HepG2 (cell line): ENCODE data around the gene OR10P1. TPM values are rescaled to one million over a fixed set of nuclear protein-coding genes. Genes with fewer than 3 reads are reported as not detected.

Experiments used
- DNMT1 ChIP-seq: sonication (generic); formaldehyde crosslinking; IDR thresholded peaks from 2 replicates; pipeline ENCODE4 v1.5.1; 2020; ENCODE audit warnings: mild to moderate bottlenecking, missing genetic modification reagents
- HMG20A ChIP-seq: IDR thresholded peaks from 2 replicates; pipeline ENCODE4 v1.6.1; 2016; ENCODE audit warnings: borderline replicate concordance
- HNRNPLL ChIP-seq: fragments of 200-400 bp; formaldehyde crosslinking; IDR thresholded peaks from 2 replicates; pipeline ENCODE4 v1.6.1; 2017; ENCODE audit warnings: mild to moderate bottlenecking, low read depth, low read length; ENCODE audit not compliant: poor library complexity, severe bottlenecking
- KLF15 ChIP-seq: sonication (generic); formaldehyde crosslinking; IDR thresholded peaks from 2 replicates; pipeline ENCODE4 v1.8.1; 2023; ENCODE audit warnings: borderline replicate concordance, mild to moderate bottlenecking, inconsistent platforms, missing genetic modification reagents, mixed read lengths
- MXI1 ChIP-seq: IDR thresholded peaks from 3 replicates; pipeline ENCODE4 v1.6.1; 2012; ENCODE audit warnings: low read depth, low read length, inconsistent platforms, borderline replicate concordance
- MYC ChIP-seq: sonication (generic); formaldehyde crosslinking; IDR thresholded peaks from 2 replicates; pipeline ENCODE4 v1.9.0; 2021; ENCODE audit warnings: missing genetic modification reagents, borderline replicate concordance
- PLRG1 ChIP-seq: fragments of 450-650 bp; conservative IDR thresholded peaks from 2 replicates; pipeline ENCODE4 v1.6.1; 2016
- SP1 ChIP-seq, 2 experiments: fragments of 450-650 bp in 1 of 2; sonication (generic) in 1 of 2; formaldehyde crosslinking in 1 of 2; IDR thresholded peaks; 2 replicates each; pipeline versions ENCODE4 v1.4.0 to v1.6.1; 2016 to 2020; ENCODE audit warnings: missing genetic modification reagents in 1 of 2
- ZBTB8A ChIP-seq: sonication (generic); formaldehyde crosslinking; IDR thresholded peaks from 2 replicates; pipeline ENCODE4 v1.4.0; 2020; ENCODE audit warnings: mild to moderate bottlenecking, low read depth, missing genetic modification reagents, borderline replicate concordance
- ZFP62 ChIP-seq: sonication (generic); formaldehyde crosslinking; IDR thresholded peaks from 2 replicates; pipeline ENCODE4 v1.4.0; 2020; ENCODE audit warnings: missing genetic modification reagents
- ZKSCAN5 ChIP-seq: sonication (generic); formaldehyde crosslinking; IDR thresholded peaks from 2 replicates; pipeline ENCODE4 v1.5.1; 2020; ENCODE audit warnings: mild to moderate bottlenecking, missing genetic modification reagents
- ZNF3 ChIP-seq: IDR thresholded peaks from 2 replicates; pipeline ENCODE4 v1.7.0; 2017; ENCODE audit warnings: inconsistent platforms
- ZNF354B ChIP-seq: sonication (generic); formaldehyde crosslinking; IDR thresholded peaks from 2 replicates; pipeline ENCODE4 v1.8.0; 2022; ENCODE audit warnings: mild to moderate bottlenecking, missing genetic modification reagents
- ZNF543 ChIP-seq: sonication (generic); formaldehyde crosslinking; IDR thresholded peaks from 2 replicates; pipeline ENCODE4 v1.4.0; 2020; ENCODE audit warnings: mild to moderate bottlenecking, missing genetic modification reagents
- ZNF550 ChIP-seq: sonication (generic); formaldehyde crosslinking; IDR thresholded peaks from 2 replicates; pipeline ENCODE4 v1.4.0; 2020; ENCODE audit warnings: mild to moderate bottlenecking, missing genetic modification reagents, borderline replicate concordance
- ZNF7 ChIP-seq: IDR thresholded peaks from 2 replicates; pipeline ENCODE4 v1.6.1; 2016; ENCODE audit warnings: missing biosample characterization, missing genetic modification reagents
- ZNF839 ChIP-seq: sonication (generic); formaldehyde crosslinking; IDR thresholded peaks from 2 replicates; pipeline ENCODE4 v1.4.0; 2020; ENCODE audit warnings: missing genetic modification reagents, mild to moderate bottlenecking, borderline replicate concordance
- ZZZ3 ChIP-seq: sonication (generic); formaldehyde crosslinking; IDR thresholded peaks from 2 replicates; pipeline ENCODE4 v1.4.0; 2020; ENCODE audit warnings: missing genetic modification reagents, mild to moderate bottlenecking, borderline replicate concordance
- polyA plus RNA-seq, 8 experiments: library from polyadenylated mRNA; depleted of rRNA in 3 of 8; stranded (reverse) in 7 of 8; unstranded in 1 of 8; fragments of >200 nt; fragmentation: Illumina TruSeq in 4 of 8; extraction: Trizol in 4 of 8; gene quantifications; 2 replicates each; pipeline versions ENCODE4 v1.2.1 to v1.2.3, GENCODE V29; 2011 to 2016; ENCODE audit warnings: low read depth in 4 of 8, missing spikeins in 1 of 8, mixed read lengths in 1 of 8; ENCODE audit not compliant: insufficient read depth in 1 of 8
- total RNA-seq, 5 experiments: library from RNA; depleted of rRNA; stranded (reverse); fragments of >200 nt; fragmentation: Illumina TruSeq; extraction: Trizol; gene quantifications; 2 replicates each; pipeline ENCODE4 v1.2.3, GENCODE V29; 2016; ENCODE audit warnings: low read depth in 1 of 5
- TF ChIP-seq, protein P1 (sequence below): sonication (generic); formaldehyde crosslinking; IDR thresholded peaks from 2 replicates; pipeline ENCODE4 v1.5.0; 2020; ENCODE audit warnings: mild to moderate bottlenecking, missing genetic modification reagents, borderline replicate concordance
- TF ChIP-seq, protein P2 (sequence below): sonication (generic); formaldehyde crosslinking; IDR thresholded peaks from 2 replicates; pipeline ENCODE4 v1.5.0; 2020; ENCODE audit warnings: missing genetic modification reagents, mild to moderate bottlenecking, borderline replicate concordance
- TF ChIP-seq, protein P3 (sequence below): sonication (generic); formaldehyde crosslinking; conservative IDR thresholded peaks from 2 replicates; pipeline ENCODE4 v1.8.1; 2023; ENCODE audit warnings: missing genetic modification reagents

Gene OR10P1
- total and polyA plus RNA-seq, 2 of the 13 experiments (the other 11 are each of a cell fraction or from before 2014, with no cell fraction given) = not detected

DNA sequence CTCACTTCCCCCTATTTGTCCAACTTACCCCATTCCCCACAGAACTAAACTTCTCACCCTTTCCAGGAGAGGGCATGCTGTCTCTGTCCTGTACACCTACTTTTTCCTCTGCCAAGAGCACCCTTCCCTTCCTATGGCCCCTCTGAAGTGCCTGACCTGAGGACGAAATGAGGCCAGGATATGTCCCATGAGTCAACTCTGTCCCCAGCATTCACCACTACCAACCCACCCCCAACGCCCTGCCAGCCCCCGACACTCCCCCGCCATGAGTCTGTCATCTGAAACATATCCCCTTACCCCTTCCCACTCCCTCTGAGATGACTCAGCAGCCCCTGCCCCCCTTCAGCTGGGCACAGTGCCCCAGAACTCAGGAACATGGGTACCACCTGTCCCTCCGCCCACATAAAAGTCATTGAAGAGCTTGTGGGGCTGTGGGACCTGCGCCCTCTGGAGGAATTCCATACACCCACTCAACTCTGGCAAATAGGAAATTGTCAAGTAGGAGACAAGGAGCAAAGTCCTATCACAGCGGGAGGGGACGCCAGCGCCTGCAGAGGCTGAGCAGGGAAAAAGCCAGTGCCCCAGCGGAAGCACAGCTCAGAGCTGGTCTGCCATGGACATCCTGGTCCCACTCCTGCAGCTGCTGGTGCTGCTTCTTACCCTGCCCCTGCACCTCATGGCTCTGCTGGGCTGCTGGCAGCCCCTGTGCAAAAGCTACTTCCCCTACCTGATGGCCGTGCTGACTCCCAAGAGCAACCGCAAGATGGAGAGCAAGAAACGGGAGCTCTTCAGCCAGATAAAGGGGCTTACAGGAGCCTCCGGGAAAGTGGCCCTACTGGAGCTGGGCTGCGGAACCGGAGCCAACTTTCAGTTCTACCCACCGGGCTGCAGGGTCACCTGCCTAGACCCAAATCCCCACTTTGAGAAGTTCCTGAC, 44.7 kb downstream of the OR10P1 start (continued):
- TF ChIP-seq, protein P1, sequence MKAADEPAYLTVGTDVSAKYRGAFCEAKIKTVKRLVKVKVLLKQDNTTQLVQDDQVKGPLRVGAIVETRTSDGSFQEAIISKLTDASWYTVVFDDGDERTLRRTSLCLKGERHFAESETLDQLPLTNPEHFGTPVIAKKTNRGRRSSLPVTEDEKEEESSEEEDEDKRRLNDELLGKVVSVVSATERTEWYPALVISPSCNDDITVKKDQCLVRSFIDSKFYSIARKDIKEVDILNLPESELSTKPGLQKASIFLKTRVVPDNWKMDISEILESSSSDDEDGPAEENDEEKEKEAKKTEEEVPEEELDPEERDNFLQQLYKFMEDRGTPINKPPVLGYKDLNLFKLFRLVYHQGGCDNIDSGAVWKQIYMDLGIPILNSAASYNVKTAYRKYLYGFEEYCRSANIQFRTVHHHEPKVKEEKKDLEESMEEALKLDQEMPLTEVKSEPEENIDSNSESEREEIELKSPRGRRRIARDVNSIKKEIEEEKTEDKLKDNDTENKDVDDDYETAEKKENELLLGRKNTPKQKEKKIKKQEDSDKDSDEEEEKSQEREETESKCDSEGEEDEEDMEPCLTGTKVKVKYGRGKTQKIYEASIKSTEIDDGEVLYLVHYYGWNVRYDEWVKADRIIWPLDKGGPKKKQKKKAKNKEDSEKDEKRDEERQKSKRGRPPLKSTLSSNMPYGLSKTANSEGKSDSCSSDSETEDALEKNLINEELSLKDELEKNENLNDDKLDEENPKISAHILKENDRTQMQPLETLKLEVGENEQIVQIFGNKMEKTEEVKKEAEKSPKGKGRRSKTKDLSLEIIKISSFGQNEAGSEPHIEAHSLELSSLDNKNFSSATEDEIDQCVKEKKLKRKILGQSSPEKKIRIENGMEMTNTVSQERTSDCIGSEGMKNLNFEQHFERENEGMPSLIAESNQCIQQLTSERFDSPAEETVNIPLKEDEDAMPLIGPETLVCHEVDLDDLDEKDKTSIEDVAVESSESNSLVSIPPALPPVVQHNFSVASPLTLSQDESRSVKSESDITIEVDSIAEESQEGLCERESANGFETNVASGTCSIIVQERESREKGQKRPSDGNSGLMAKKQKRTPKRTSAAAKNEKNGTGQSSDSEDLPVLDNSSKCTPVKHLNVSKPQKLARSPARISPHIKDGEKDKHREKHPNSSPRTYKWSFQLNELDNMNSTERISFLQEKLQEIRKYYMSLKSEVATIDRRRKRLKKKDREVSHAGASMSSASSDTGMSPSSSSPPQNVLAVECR = peak; percentile 73; the same call in 1 of the 2 replicates
- TF ChIP-seq ZKSCAN5 (no peak), MXI1 (peak; percentile 22; the same call in 1 of the 3 replicates), SP1 (IDR thresholded peaks at IDR 0.05) (no peak), SP1 (CRISPR knock-in tag; IDR thresholded peaks at IDR 0.05) (0 out of 2 replicates have a peak, but pooled peaks have one; percentile 36), ZNF543 (no peak), MYC (CRISPR knock-in tag) (peak; percentile 33; the same call in 1 of the 2 replicates), DNMT1 (CRISPR knock-in tag) (0 out of 2 replicates have a peak, but pooled peaks have one; percentile 62), ZFP62 (no peak), ZNF7 (CRISPR knock-in tag) (no peak), PLRG1 (no peak), ZNF550 (no peak), HMG20A (CRISPR knock-in tag) (peak; percentile 52; the same call in 1 of the 2 replicates), ZNF3 (CRISPR knock-in tag) (no peak), ZNF839 (no peak), ZBTB8A (no peak), ZZZ3 (CRISPR knock-in tag) (no peak), HNRNPLL (peak; percentile 44), ZNF354B (CRISPR knock-in tag) (no peak), KLF15 (CRISPR knock-in tag) (no peak)
- TF ChIP-seq, protein P2, sequence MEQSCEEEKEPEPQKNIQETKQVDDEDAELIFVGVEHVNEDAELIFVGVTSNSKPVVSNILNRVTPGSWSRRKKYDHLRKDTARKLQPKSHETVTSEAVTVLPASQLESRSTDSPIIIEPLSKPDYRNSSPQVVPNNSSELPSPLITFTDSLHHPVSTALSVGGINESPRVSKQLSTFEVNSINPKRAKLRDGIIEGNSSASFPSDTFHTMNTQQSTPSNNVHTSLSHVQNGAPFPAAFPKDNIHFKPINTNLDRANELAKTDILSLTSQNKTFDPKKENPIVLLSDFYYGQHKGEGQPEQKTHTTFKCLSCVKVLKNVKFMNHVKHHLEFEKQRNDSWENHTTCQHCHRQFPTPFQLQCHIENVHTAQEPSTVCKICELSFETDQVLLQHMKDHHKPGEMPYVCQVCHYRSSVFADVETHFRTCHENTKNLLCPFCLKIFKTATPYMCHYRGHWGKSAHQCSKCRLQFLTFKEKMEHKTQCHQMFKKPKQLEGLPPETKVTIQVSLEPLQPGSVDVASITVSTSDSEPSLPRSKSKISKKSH (CRISPR knock-in tag) = no peak; the same call in 1 of the 2 replicates
- TF ChIP-seq, protein P3, sequence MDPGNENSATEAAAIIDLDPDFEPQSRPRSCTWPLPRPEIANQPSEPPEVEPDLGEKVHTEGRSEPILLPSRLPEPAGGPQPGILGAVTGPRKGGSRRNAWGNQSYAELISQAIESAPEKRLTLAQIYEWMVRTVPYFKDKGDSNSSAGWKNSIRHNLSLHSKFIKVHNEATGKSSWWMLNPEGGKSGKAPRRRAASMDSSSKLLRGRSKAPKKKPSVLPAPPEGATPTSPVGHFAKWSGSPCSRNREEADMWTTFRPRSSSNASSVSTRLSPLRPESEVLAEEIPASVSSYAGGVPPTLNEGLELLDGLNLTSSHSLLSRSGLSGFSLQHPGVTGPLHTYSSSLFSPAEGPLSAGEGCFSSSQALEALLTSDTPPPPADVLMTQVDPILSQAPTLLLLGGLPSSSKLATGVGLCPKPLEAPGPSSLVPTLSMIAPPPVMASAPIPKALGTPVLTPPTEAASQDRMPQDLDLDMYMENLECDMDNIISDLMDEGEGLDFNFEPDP (CRISPR knock-in tag) = no peak
